ENCODE results near the gene SORCS2. TPM values are rescaled to one million over a fixed set of nuclear protein-coding genes. Genes with fewer than 3 reads are reported as not detected.

Gene SORCS2
- total RNA-seq, 1 donor from 2014 or later: not detected

GRCh38 chr4:7512428-7512827, 320.1 kb downstream of the SORCS2 start:
- no peak for TF ChIP-seq CTCF (IDR thresholded peaks at IDR 0.05)
- DNase-seq: no peak
- Mint-ChIP-seq H3K4me1 (peaks cover 12% of the 10 kb centered on the region), H3K9me3 (no peaks in the 10 kb centered on the region), H3K4me3 (no peak overlapping the region), H3K27ac (no peak overlapping the region), H3K36me3 (ENCODE audit: low read depth) (no peaks in the 10 kb centered on the region), H3K27me3 (peaks cover 5% of the 10 kb centered on the region)
- CTCF ChIA-PET: no interaction called here
- ATAC-seq (ENCODE audit: low read depth): no peak
- POLR2A ChIA-PET: no interaction called here
- intact Hi-C loops (cut with micrococcal nuclease): no loop called here

- intact Hi-C loops (cut with micrococcal nuclease): no loop called here
- no peaks in the 10 kb centered on the region for H3K9me3 Mint-ChIP-seq
- DNase-seq (no peak), ATAC-seq (ENCODE audit: low read depth) (no peak)
- H3K27ac Mint-ChIP-seq: no peak overlapping the region
- H3K4me1 Mint-ChIP-seq: peaks cover 8% of the 10 kb centered on the region
- ChIA-PET POLR2A (no interaction called here), CTCF (no interaction called here)
- peaks cover 2% of the 10 kb centered on the region for H3K27me3 Mint-ChIP-seq
- TF ChIP-seq CTCF (IDR thresholded peaks at IDR 0.05): no peak
- H3K36me3 Mint-ChIP-seq (ENCODE audit: low read depth): no peaks in the 10 kb centered on the region
- H3K4me3 Mint-ChIP-seq: no peak overlapping the region
These were observed 320.6 kb downstream of the SORCS2 start for GRCh38 chr4:7512946-7513345.

- ATAC-seq (ENCODE audit: low read depth) (no peak), DNase-seq (no peak)
- intact Hi-C loops (cut with micrococcal nuclease): no loop called here
- peaks cover 4% of the 10 kb centered on the region for H3K4me1 Mint-ChIP-seq
- ChIA-PET POLR2A (no interaction called here), CTCF (no interaction called here)
- no peak for TF ChIP-seq CTCF (IDR thresholded peaks at IDR 0.05)
- no peaks in the 10 kb centered on the region for H3K9me3 Mint-ChIP-seq
- peaks cover 2% of the 10 kb centered on the region for H3K27me3 Mint-ChIP-seq
- H3K4me3 Mint-ChIP-seq: no peak overlapping the region
- H3K36me3 Mint-ChIP-seq (ENCODE audit: low read depth): no peaks in the 10 kb centered on the region
- no peak overlapping the region for H3K27ac Mint-ChIP-seq
These were observed 321.3 kb downstream of the SORCS2 start for GRCh38 chr4:7513671-7514070.

- H3K36me3 Mint-ChIP-seq (ENCODE audit: low read depth): no peaks in the 10 kb centered on the region
- no peak for TF ChIP-seq CTCF (IDR thresholded peaks at IDR 0.05)
- H3K4me3 Mint-ChIP-seq: no peak overlapping the region
- CTCF ChIA-PET: no interaction called here
- H3K4me1 Mint-ChIP-seq: no peaks in the 10 kb centered on the region
- no peaks in the 10 kb centered on the region for H3K9me3 Mint-ChIP-seq
- H3K27ac Mint-ChIP-seq: no peak overlapping the region
- intact Hi-C loops (cut with micrococcal nuclease): no loop called here
- DNase-seq: no peak
- peaks cover 2% of the 10 kb centered on the region for H3K27me3 Mint-ChIP-seq
- ATAC-seq (ENCODE audit: low read depth): no peak
- POLR2A ChIA-PET: no interaction called here
These were observed 321.9 kb downstream of the SORCS2 start for GRCh38 chr4:7514281-7514680.

GRCh38 chr4:7514789-7515188, 322.5 kb downstream of the SORCS2 start:
- Mint-ChIP-seq H3K36me3 (ENCODE audit: low read depth) (no peaks in the 10 kb centered on the region), H3K4me3 (no peak overlapping the region), H3K27me3 (peaks cover 2% of the 10 kb centered on the region), H3K27ac (no peak overlapping the region), H3K4me1 (no peaks in the 10 kb centered on the region), H3K9me3 (no peaks in the 10 kb centered on the region)
- CTCF ChIA-PET: no interaction called here
- intact Hi-C loops (cut with micrococcal nuclease): no loop called here
- POLR2A ChIA-PET: no interaction called here
- ATAC-seq (ENCODE audit: low read depth) (no peak), DNase-seq (no peak)
- no peak for TF ChIP-seq CTCF (IDR thresholded peaks at IDR 0.05)

All from activated B cell treated with CpG ODN at 0.5 μM for 24 hours (primary cell).